H1 (cell line): ENCODE data around the gene CD99. TPM values are rescaled to one million over a fixed set of nuclear protein-coding genes. Genes with fewer than 3 reads are reported as not detected.

Experiments used
- ASH2L ChIP-seq: fragments of 200-600, 300-600 bp; sonication (generic); IDR thresholded peaks from one replicate; pipeline ENCODE4 v1.7.1; 2017; ENCODE audit warnings: low read length
- BACH1 ChIP-seq: IDR thresholded peaks from 2 replicates; pipeline ENCODE4 v1.6.1; 2012; ENCODE audit warnings: low read length, improper control_type of control experiment
- CEBPB ChIP-seq: IDR thresholded peaks from 2 replicates; pipeline ENCODE4 v1.6.1; 2012; ENCODE audit warnings: low read depth, low read length
- TBP ChIP-seq: IDR thresholded peaks from 2 replicates; pipeline ENCODE4 v1.6.1; 2011; ENCODE audit warnings: low read depth, low read length, improper control_type of control experiment
- polyA plus RNA-seq, 7 experiments: library from polyadenylated mRNA; depleted of rRNA in 3 of 7; stranded (reverse) in 5 of 7; unstranded in 2 of 7; fragments of >200 nt in 5 of 7; fragments of 200-250 nt in 2 of 7; gene quantifications; 1 replicate in 5 of 7; 2 replicates in 1 of 7; 4 replicates in 1 of 7; pipeline versions ENCODE4 v1.2.1 to v1.2.3, GENCODE V29; 2011 to 2013; ENCODE audit warnings: missing spikeins in 2 of 7, mixed read lengths in 2 of 7
- total RNA-seq: library from RNA; stranded (reverse); fragmentation: NEBNext Ultra II Directional; extraction: Animal tissue kit (Norgen Biotek cat#: 25700); gene quantifications from 2 replicates; pipeline ENCODE4 v1.2.1, GENCODE V29; 2021

Gene CD99
- total and polyA plus RNA-seq, 2 of the 8 experiments (the other 6 are each of a cell fraction or from before 2014, with no cell fraction given), result 30.1 to 47.8 TPM

GRCh38 chrX:2676794-2677675 lies 14.1 kb upstream of the CD99 start (continued):
- TF ChIP-seq CEBPB, result no peak
- no peak for TF ChIP-seq BACH1
- TF ChIP-seq ASH2L, result no peak
- no peak for TF ChIP-seq TBP
